ENCODE measurements around the gene SORBS2.
A peak's percentile ranks its signal among the peaks of the same experiment; 100 is the strongest.

GRCh38 chr4:185722029-185722316, 90.0 kb downstream of the SORBS2 start:
- TF ChIP-seq CTCF (IDR thresholded peaks at IDR 0.05) (no peak), POLR2A (IDR thresholded peaks at IDR 0.05) (no peak), POLR2AphosphoS5 (IDR thresholded peaks at IDR 0.05) (peak; percentile 80), EP300 (IDR thresholded peaks at IDR 0.05) (peak; percentile 68)

Measured in gastroesophageal sphincter (tissue), 3 donors.